HepG2 (cell line): ENCODE data around the gene HEBP1. TPM values are rescaled to one million over a fixed set of nuclear protein-coding genes. Genes with fewer than 3 reads are reported as not detected.

Experiments used
- DBP ChIP-seq: sonication (generic); formaldehyde crosslinking; IDR thresholded peaks from 2 replicates; pipeline ENCODE4 v1.4.0; 2020; ENCODE audit warnings: missing genetic modification reagents; ENCODE audit errors: not compliant biosample characterization
- ESRRA ChIP-seq: sonication (generic); formaldehyde crosslinking; IDR thresholded peaks from 2 replicates; pipeline ENCODE4 v1.5.1; 2020; ENCODE audit warnings: mild to moderate bottlenecking, low read depth, missing genetic modification reagents
- ETV5 ChIP-seq: IDR thresholded peaks from 2 replicates; pipeline ENCODE4 v1.6.1; 2018; ENCODE audit warnings: missing biosample characterization, missing genetic modification reagents, inconsistent platforms, borderline replicate concordance
- HHEX ChIP-seq: IDR thresholded peaks from 2 replicates; pipeline ENCODE4 v1.6.1; 2016; ENCODE audit warnings: control low read depth
- IKZF5 ChIP-seq: IDR thresholded peaks from 2 replicates; pipeline ENCODE4 v1.6.1; 2018; ENCODE audit warnings: missing genetic modification reagents, mild to moderate bottlenecking, missing compliant biosample characterization
- KDM6A ChIP-seq: IDR thresholded peaks from 2 replicates; pipeline ENCODE4 v1.6.1; 2016; ENCODE audit warnings: low read depth
- MNT ChIP-seq: fragments of 450-650 bp; IDR thresholded peaks from 2 replicates; pipeline ENCODE4 v1.6.1; 2016
- NR2F2 ChIP-seq: IDR thresholded peaks from 2 replicates; pipeline ENCODE4 v1.6.1; 2012; ENCODE audit warnings: low read depth, inconsistent platforms, borderline replicate concordance
- POLR2G ChIP-seq: fragments of 200-400 bp; formaldehyde crosslinking; IDR thresholded peaks from 2 replicates; pipeline ENCODE4 v1.6.1; 2018; ENCODE audit warnings: mild to moderate bottlenecking, low read depth, low read length, moderate library complexity
- SKI ChIP-seq: fragments of 450-650 bp; IDR thresholded peaks from one replicate; pipeline ENCODE4 v1.6.1; 2018; ENCODE audit warnings: mild to moderate bottlenecking; ENCODE audit not compliant: partially characterized antibody
- TBX2 ChIP-seq: sonication (generic); formaldehyde crosslinking; IDR thresholded peaks from 2 replicates; pipeline ENCODE4 v1.5.0; 2020; ENCODE audit warnings: missing genetic modification reagents, mild to moderate bottlenecking, borderline replicate concordance
- YEATS4 ChIP-seq: sonication (generic); formaldehyde crosslinking; IDR thresholded peaks from 2 replicates; pipeline ENCODE4 v1.4.0; 2020; ENCODE audit warnings: missing genetic modification reagents, borderline replicate concordance
- ZBTB39 ChIP-seq: sonication (generic); formaldehyde crosslinking; IDR thresholded peaks from 2 replicates; pipeline ENCODE4 v1.5.0; 2020; ENCODE audit warnings: missing genetic modification reagents
- ZNF225 ChIP-seq: sonication (generic); formaldehyde crosslinking; IDR thresholded peaks from 2 replicates; pipeline ENCODE4 v1.4.0; 2020; ENCODE audit warnings: mild to moderate bottlenecking, missing genetic modification reagents
- ZNF251 ChIP-seq: sonication (generic); formaldehyde crosslinking; IDR thresholded peaks from 2 replicates; pipeline ENCODE4 v1.9.0; 2021; ENCODE audit warnings: mild to moderate bottlenecking, missing genetic modification reagents
- ZNF30 ChIP-seq: sonication (generic); formaldehyde crosslinking; IDR thresholded peaks from 2 replicates; pipeline ENCODE4 v1.5.0; 2020; ENCODE audit warnings: mild to moderate bottlenecking, missing genetic modification reagents
- ZNF512 ChIP-seq: sonication (generic); formaldehyde crosslinking; IDR thresholded peaks from 2 replicates; pipeline ENCODE4 v1.4.0; 2020; ENCODE audit warnings: mild to moderate bottlenecking, missing genetic modification reagents
- ZNF572 ChIP-seq: sonication (generic); formaldehyde crosslinking; IDR thresholded peaks from 2 replicates; pipeline ENCODE4 v1.5.1; 2020; ENCODE audit warnings: mild to moderate bottlenecking, missing genetic modification reagents
- ZNF776 ChIP-seq: sonication (generic); formaldehyde crosslinking; IDR thresholded peaks from 2 replicates; pipeline ENCODE4 v1.4.0; 2020; ENCODE audit warnings: mild to moderate bottlenecking, missing genetic modification reagents
- ZSCAN25 ChIP-seq: sonication (generic); formaldehyde crosslinking; IDR thresholded peaks from 2 replicates; pipeline ENCODE4 v1.8.0; 2022; ENCODE audit warnings: mild to moderate bottlenecking, missing genetic modification reagents
- polyA plus RNA-seq, 8 experiments: library from polyadenylated mRNA; depleted of rRNA in 3 of 8; stranded (reverse) in 7 of 8; unstranded in 1 of 8; fragments of >200 nt; fragmentation: Illumina TruSeq in 4 of 8; extraction: Trizol in 4 of 8; gene quantifications; 2 replicates each; pipeline versions ENCODE4 v1.2.1 to v1.2.3, GENCODE V29; 2011 to 2016; ENCODE audit warnings: low read depth in 4 of 8, missing spikeins in 1 of 8, mixed read lengths in 1 of 8; ENCODE audit not compliant: insufficient read depth in 1 of 8
- total RNA-seq, 5 experiments: library from RNA; depleted of rRNA; stranded (reverse); fragments of >200 nt; fragmentation: Illumina TruSeq; extraction: Trizol; gene quantifications; 2 replicates each; pipeline ENCODE4 v1.2.3, GENCODE V29; 2016; ENCODE audit warnings: low read depth in 1 of 5

HEBP1 gene
- total and polyA plus RNA-seq, 2 of the 13 experiments (the other 11 are each of a cell fraction or from before 2014, with no cell fraction given) = 7.8 to 9.4 TPM

- TF ChIP-seq ZBTB39 (CRISPR knock-in tag) (no peak), ZNF776 (CRISPR knock-in tag) (no peak), KDM6A (CRISPR knock-in tag) (no peak), TBX2 (CRISPR knock-in tag) (no peak), ZNF225 (CRISPR knock-in tag) (no peak), ESRRA (CRISPR knock-in tag) (no peak), POLR2G (no peak), SKI (no peak), DBP (CRISPR knock-in tag) (no peak), ZSCAN25 (CRISPR knock-in tag) (no peak), YEATS4 (CRISPR knock-in tag) (no peak), NR2F2 (0 out of 2 replicates have a peak, but pooled peaks have one; percentile 12), ETV5 (CRISPR knock-in tag) (no peak), ZNF512 (CRISPR knock-in tag) (no peak), ZNF251 (no peak), MNT (no peak), ZNF30 (no peak), ZNF572 (no peak), IKZF5 (CRISPR knock-in tag) (no peak), HHEX (CRISPR knock-in tag) (peak; percentile 49; the same call in 1 of the 2 replicates)
Observed at GRCh38 chr12:12946686-12947355, 53.2 kb downstream of the HEBP1 start (continued).
